SU-DHL-6 (cell line): ENCODE measurements around the gene IL10RB.

Experiments
- H2AFZ ChIP-seq: fragments of 200-600 bp; sonication (generic); 2 replicates; pipeline ENCODE4 v1.6.1; 2014; ENCODE audit warnings: low read depth, mild to moderate bottlenecking, moderate library complexity, mixed read lengths, antibody characterized with exemption, low read length; ENCODE audit not compliant: severe bottlenecking
- H3F3A ChIP-seq: fragments of 200-600 bp; shearing (Covaris generic); 2 replicates; pipeline ENCODE4 v1.6.0; 2016; ENCODE audit warnings: antibody characterized with exemption, mild to moderate bottlenecking; ENCODE audit not compliant: insufficient read depth
- H3K27ac ChIP-seq: fragments of 200-600 bp; sonication (generic); 2 replicates; pipeline ENCODE4 v1.5.1; 2016; ENCODE audit warnings: low read depth, mild to moderate bottlenecking, low read length, moderate library complexity, mixed read lengths
- H3K27me3 ChIP-seq: fragments of 200-600 bp; sonication (generic), shearing (Covaris generic); 2 replicates; pipeline ENCODE4 v1.6.0; 2014; ENCODE audit warnings: mild to moderate bottlenecking, low read length
- H3K36me3 ChIP-seq: fragments of 200-600 bp; sonication (generic); 2 replicates; pipeline ENCODE4 v1.6.1; 2014; ENCODE audit warnings: mild to moderate bottlenecking, low read length, mixed read lengths
- H3K4me2 ChIP-seq: fragments of 300-600, 200-600 bp; shearing (Covaris generic), sonication (generic); 2 replicates; pipeline ENCODE4 v1.6.0; 2014; ENCODE audit warnings: low read length, low read depth, mild to moderate bottlenecking; ENCODE audit not compliant: poor library complexity, severe bottlenecking
- H3K4me3 ChIP-seq: fragments of 200-600 bp; sonication (generic); 2 replicates; pipeline ENCODE4 v1.5.1; 2014; ENCODE audit warnings: antibody characterized with exemption, low read length, mild to moderate bottlenecking, mixed read lengths; ENCODE audit not compliant: insufficient read depth, poor library complexity, severe bottlenecking
- H3K79me2 ChIP-seq: fragments of 200-600 bp; sonication (generic); 2 replicates; pipeline ENCODE4 v1.6.1; 2014; ENCODE audit warnings: mild to moderate bottlenecking, low read length, moderate library complexity; ENCODE audit not compliant: insufficient read depth
- H3K9ac ChIP-seq: fragments of 200-600 bp; sonication (generic); 2 replicates; pipeline ENCODE4 v1.7.0; 2014; ENCODE audit warnings: mild to moderate bottlenecking, low read length
- H3K9me2 ChIP-seq: fragments of 200-600 bp; sonication (generic); replicated peaks from 2 replicates; pipeline ENCODE4 v1.6.1; 2014; ENCODE audit warnings: low read length; ENCODE audit not compliant: insufficient read depth
- H3K9me3 ChIP-seq: fragments of 200-600 bp; sonication (generic); 2 replicates; pipeline ENCODE4 v1.6.1; 2014; ENCODE audit warnings: low read length, mixed read lengths; ENCODE audit not compliant: insufficient read depth
- H4K20me1 ChIP-seq: fragments of 200-600 bp; sonication (generic); 2 replicates; pipeline ENCODE4 v1.6.1; 2014; ENCODE audit warnings: low read depth, mild to moderate bottlenecking, antibody characterized with exemption, low read length, moderate library complexity, mixed read lengths
- EZH2phosphoT487 ChIP-seq: fragments of 200-600 bp; sonication (generic), shearing (Covaris generic); conservative IDR thresholded peaks from 2 replicates; pipeline ENCODE4 v1.6.1; 2018; ENCODE audit warnings: mild to moderate bottlenecking, antibody characterized with exemption, low read length, moderate library complexity, mixed read lengths
- TF ChIP-seq, protein P1 (sequence below): fragments of 200-600 bp; sonication (generic); IDR thresholded peaks from one replicate; pipeline ENCODE4 v1.5.1; 2017; ENCODE audit warnings: antibody characterized with exemption, mild to moderate bottlenecking, low read length, moderate library complexity; ENCODE audit not compliant: insufficient read depth, poor library complexity, severe bottlenecking

IL10RB gene

DNA sequence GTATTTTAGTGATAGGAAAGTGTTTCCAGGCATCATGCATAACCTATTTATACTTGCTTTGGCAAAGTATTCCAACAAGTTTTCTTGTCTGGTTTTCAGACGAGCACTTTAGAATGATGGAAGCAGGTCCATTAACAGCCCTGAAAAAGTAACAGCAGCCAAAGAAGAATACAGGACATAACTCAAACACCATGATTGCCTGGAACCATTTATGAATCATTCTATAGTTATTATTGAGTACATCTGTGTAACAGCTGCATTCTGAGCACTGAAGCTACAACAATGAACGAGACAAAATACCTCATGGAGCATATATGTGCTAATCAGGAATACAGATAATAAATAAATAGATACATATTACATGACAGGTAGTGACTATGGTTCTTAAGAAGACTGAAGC lies 12.6 kb downstream of the IL10RB start:
- no peaks in the 10 kb centered on the region for H3K9me2 ChIP-seq
- H3K4me2 ChIP-seq: no peak overlapping the region
- H2AFZ ChIP-seq: no peak overlapping the region
- H3K9ac ChIP-seq: no peak overlapping the region
- peaks cover 20% of the 10 kb centered on the region; the same call in 1 of the 2 replicates for H3K36me3 ChIP-seq
- no peaks in the 10 kb centered on the region for H3K79me2 ChIP-seq
- H3K27me3 ChIP-seq: no peaks in the 10 kb centered on the region
- H3K27ac ChIP-seq: no peak overlapping the region
- TF ChIP-seq, protein P1, sequence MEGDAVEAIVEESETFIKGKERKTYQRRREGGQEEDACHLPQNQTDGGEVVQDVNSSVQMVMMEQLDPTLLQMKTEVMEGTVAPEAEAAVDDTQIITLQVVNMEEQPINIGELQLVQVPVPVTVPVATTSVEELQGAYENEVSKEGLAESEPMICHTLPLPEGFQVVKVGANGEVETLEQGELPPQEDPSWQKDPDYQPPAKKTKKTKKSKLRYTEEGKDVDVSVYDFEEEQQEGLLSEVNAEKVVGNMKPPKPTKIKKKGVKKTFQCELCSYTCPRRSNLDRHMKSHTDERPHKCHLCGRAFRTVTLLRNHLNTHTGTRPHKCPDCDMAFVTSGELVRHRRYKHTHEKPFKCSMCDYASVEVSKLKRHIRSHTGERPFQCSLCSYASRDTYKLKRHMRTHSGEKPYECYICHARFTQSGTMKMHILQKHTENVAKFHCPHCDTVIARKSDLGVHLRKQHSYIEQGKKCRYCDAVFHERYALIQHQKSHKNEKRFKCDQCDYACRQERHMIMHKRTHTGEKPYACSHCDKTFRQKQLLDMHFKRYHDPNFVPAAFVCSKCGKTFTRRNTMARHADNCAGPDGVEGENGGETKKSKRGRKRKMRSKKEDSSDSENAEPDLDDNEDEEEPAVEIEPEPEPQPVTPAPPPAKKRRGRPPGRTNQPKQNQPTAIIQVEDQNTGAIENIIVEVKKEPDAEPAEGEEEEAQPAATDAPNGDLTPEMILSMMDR: no peak
- no peak for TF ChIP-seq EZH2phosphoT487
- no peaks in the 10 kb centered on the region for H3K9me3 ChIP-seq
- H4K20me1 ChIP-seq: no peaks in the 10 kb centered on the region
- H3K4me3 ChIP-seq: no peak overlapping the region
- no peaks in the 10 kb centered on the region for H3F3A ChIP-seq

DNA sequence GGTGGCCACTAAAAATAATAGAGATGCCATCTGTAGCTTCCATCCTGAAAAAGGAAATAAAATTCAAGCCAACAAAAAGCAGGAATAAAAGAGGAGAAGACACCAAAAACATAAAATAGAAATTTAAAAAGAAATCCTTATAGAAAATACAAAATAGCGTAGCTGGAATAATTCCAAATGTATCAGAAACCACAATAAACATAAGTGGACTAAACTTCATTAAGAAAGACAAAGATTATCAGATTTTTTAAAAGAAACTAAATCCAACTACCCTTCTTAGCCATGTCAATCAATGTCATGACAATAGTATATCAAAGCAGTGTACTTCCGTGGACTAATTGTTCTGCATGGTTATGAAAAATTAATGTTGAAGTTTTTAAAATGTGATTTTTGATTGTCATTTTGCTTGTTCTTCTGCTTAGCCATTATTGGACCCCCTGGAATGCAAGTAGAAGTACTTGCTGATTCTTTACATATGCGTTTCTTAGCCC lies 13.2 kb downstream of the IL10RB start:
- no peaks in the 10 kb centered on the region for H3K79me2 ChIP-seq
- no peaks in the 10 kb centered on the region for H3F3A ChIP-seq
- no peak for TF ChIP-seq EZH2phosphoT487
- TF ChIP-seq, protein P1: no peak
- no peaks in the 10 kb centered on the region for H4K20me1 ChIP-seq
- no peak overlapping the region for H3K4me2 ChIP-seq
- H3K36me3 ChIP-seq: peaks cover 20% of the 10 kb centered on the region; the same call in 1 of the 2 replicates
- H3K4me3 ChIP-seq: no peak overlapping the region
- no peak overlapping the region for H3K27ac ChIP-seq
- no peaks in the 10 kb centered on the region for H3K9me3 ChIP-seq
- H2AFZ ChIP-seq: no peak overlapping the region
- no peak overlapping the region for H3K9ac ChIP-seq
- no peaks in the 10 kb centered on the region for H3K27me3 ChIP-seq
- no peaks in the 10 kb centered on the region for H3K9me2 ChIP-seq

DNA sequence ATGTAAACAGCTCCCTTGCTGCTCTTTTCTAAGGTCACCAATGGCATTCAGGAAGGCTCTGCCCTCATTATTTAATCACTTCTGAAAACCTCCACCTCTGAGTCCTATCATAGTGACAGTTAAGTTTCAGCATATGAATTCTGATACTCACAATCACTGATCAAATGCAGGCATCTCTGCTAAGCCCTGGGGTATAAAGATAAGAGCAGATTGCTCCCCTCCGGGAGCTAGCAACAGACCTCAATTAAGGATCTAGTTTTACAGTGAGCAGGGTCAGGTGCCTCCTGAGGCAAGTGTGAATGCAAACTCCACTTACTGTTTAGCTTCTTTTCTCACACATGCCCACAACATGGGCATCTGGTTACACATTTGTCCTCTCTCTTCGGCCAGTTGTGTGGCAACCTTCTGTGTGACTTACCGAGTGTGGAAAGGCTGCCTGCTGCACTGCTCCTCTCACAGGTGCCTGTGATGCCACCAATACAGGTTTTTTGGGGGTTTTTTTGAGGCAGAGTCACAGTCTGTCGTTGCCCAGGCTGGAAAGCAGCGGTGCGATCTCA lies 15.0 kb downstream of the IL10RB start:
- Histone ChIP-seq H3K4me3 (no peak overlapping the region), H3K9me2 (no peaks in the 10 kb centered on the region), H3K9me3 (no peaks in the 10 kb centered on the region), H2AFZ (no peak overlapping the region), H4K20me1 (no peaks in the 10 kb centered on the region), H3K79me2 (no peaks in the 10 kb centered on the region), H3K27me3 (no peaks in the 10 kb centered on the region), H3K36me3 (peaks cover 20% of the 10 kb centered on the region; the same call in 1 of the 2 replicates), H3K4me2 (no peak overlapping the region), H3K9ac (no peak overlapping the region), H3K27ac (no peak overlapping the region), H3F3A (no peaks in the 10 kb centered on the region)
- TF ChIP-seq, protein P1: no peak
- TF ChIP-seq EZH2phosphoT487: no peak
